Tibial nerve (tissue), 4 donors: ENCODE measurements around the gene GRIN2A.

ENCODE experiments used
- EP300 ChIP-seq, 2 donors: sonication (generic); formaldehyde crosslinking; IDR thresholded peaks; one replicate each; pipeline ENCODE4 v1.6.1; 2017; ENCODE audit warnings: antibody characterized with exemption in 2 of 2, mild to moderate bottlenecking in 1 of 2
- POLR2A ChIP-seq, 2 donors: fragments of 450-650 bp; IDR thresholded peaks; one replicate each; pipeline ENCODE4 v1.6.1; 2017; ENCODE audit warnings: antibody characterized with exemption in 2 of 2, mild to moderate bottlenecking in 2 of 2, moderate library complexity in 2 of 2
- TF ChIP-seq, protein P1 (sequence below), 5 experiments: fragments of 200-600 bp in 3 of 5; fragments of 450-650 bp in 2 of 5; sonication (generic) in 3 of 5; IDR thresholded peaks; one replicate each; pipeline ENCODE4 v1.5.1; 2016 to 2019; ENCODE audit warnings: antibody characterized with exemption in 5 of 5, mild to moderate bottlenecking in 3 of 5, moderate library complexity in 2 of 5

DNA sequence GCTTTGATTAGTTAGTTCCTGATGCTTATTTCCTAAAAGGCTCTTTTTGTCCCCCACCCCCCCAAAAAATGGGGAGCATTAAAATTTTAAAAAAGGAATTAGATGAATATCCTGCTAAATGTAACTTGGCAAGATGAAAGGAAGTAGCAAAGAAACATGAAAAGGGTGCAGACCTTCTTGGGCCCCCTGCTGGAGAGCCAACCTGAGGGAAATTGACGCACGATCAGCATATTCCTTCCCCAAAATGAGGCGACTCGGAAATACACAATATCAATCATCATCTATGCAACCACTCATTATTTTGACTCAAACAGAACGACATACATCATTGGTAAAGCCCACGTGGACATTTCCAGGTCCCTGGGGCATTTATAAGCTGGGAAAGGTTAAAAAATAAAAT is 59.7 kb downstream of the GRIN2A start:
- TF ChIP-seq, protein P1, sequence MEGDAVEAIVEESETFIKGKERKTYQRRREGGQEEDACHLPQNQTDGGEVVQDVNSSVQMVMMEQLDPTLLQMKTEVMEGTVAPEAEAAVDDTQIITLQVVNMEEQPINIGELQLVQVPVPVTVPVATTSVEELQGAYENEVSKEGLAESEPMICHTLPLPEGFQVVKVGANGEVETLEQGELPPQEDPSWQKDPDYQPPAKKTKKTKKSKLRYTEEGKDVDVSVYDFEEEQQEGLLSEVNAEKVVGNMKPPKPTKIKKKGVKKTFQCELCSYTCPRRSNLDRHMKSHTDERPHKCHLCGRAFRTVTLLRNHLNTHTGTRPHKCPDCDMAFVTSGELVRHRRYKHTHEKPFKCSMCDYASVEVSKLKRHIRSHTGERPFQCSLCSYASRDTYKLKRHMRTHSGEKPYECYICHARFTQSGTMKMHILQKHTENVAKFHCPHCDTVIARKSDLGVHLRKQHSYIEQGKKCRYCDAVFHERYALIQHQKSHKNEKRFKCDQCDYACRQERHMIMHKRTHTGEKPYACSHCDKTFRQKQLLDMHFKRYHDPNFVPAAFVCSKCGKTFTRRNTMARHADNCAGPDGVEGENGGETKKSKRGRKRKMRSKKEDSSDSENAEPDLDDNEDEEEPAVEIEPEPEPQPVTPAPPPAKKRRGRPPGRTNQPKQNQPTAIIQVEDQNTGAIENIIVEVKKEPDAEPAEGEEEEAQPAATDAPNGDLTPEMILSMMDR (IDR thresholded peaks at IDR 0.05), result peak in 1 of 5 experiments; percentile 6
- TF ChIP-seq POLR2A (IDR thresholded peaks at IDR 0.05), result no peak
- no peak for TF ChIP-seq EP300 (IDR thresholded peaks at IDR 0.05)
